Brain microvascular endothelial cell (primary cell): ENCODE data around the gene NOTCH1.

Source experiments
- DNase-seq: peaks from one replicate; pipeline ENCODE4 v3.0.0-alpha.2; 2020
- H3K27ac ChIP-seq: fragments of 250-450 bp; sonication (Bioruptor Pico); 2 replicates; pipeline ENCODE4 v1.5.1; 2020; ENCODE audit warnings: mild to moderate bottlenecking, moderate library complexity
- H3K27me3 ChIP-seq: fragments of 250-450 bp; sonication (Bioruptor Pico); replicated peaks from 2 replicates; pipeline ENCODE4 v1.5.1; 2020; ENCODE audit warnings: mild to moderate bottlenecking
- H3K36me3 ChIP-seq: fragments of 250-450 bp; sonication (Bioruptor Pico); replicated peaks from 2 replicates; pipeline ENCODE4 v1.5.1; 2020; ENCODE audit warnings: mild to moderate bottlenecking
- H3K4me3 ChIP-seq: 2 replicates; pipeline ENCODE4 v1.5.1; 2011; ENCODE audit warnings: low read depth, mild to moderate bottlenecking, control low read depth, low read length, moderate library complexity
- in situ Hi-C: cut with HindIII; loops from 2 replicates; pipeline ENCODE4 v1.10.0; 2017; ENCODE audit warnings: low sequenced_read_pairs, low pct_ligation_motif_present
- TF ChIP-seq, protein P1 (sequence below): IDR thresholded peaks from 2 replicates; pipeline ENCODE4 v1.5.1; 2011; ENCODE audit warnings: low read depth, mild to moderate bottlenecking, moderate library complexity, low read length, control low read depth, inconsistent platforms; ENCODE audit errors: missing control alignments

NOTCH1 gene

DNA sequence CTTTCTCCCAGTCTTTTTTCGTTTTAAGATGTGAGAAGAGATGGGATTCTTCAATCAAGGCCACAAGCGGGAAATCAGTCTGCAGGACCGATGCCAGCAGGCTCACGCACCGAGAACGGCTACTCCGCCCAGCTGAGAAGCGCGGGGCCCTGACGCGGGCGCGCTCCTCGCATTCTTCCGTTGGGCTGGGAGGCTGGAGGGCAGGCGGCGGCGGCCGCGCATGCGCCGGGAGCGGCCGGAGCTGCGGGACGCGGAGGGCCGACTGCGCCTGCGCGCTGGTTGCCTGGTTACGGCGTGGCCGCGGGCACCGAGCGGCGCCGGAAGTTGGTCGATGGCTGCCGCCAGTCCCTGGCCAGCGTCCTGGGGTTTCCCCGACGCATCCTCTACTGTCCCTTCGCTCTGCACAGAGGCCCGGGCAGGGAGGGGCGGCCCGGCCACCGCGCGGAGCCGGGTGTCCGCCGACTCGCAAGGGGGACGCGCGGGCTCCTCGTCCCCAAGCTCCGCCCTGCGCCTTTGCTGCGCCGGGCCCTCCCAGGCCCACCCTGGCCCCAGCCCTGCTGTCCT lies 62.2 kb downstream of the NOTCH1 start:
- H3K27ac ChIP-seq: peak overlapping the region; percentile 85

DNA sequence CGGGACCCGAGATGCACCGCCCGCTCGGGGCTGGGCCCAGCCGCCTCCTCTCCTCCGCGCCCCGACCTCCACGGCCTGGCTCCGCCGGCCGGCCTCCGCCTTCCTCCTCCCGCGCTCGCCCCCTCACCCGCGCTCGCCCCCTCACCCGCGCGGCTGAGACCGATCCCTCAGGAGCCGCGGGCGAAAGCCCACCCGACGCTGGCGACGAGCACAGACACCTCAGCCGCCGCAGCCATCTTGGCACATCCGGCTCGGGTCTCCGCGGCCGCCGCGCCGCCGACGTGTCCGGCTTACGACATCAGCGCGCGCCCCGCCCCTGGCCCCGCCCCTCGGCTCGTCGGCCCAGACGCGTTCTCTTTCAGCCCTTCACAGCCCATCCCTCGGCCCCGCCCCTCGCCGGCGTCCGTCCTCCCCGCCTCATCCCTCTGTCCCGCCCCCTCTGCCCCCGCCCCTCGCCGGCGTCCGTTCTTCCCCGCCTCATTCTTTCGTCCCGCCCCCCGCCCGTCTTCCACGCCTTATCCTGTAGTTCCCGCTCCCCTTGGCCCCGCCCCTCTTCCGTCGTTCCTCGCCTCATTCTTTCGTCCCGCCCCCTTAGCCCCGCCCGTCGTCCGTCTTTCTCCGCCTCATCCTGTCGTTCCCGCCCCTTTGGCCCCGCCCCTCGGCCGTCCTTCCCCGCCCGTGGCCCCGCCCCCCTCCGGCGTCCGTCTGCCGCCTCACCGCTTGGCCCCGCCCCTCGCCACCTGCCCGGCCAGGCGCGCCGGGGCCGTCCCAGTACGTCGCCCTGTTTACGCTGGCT lies 62.9 kb downstream of the NOTCH1 start, which contains the start of gene SEC16A:
Gene SEC16A (minus strand): TSS at position 248 of the 796 bp plus-strand sequence. CDS start 5,425 bp downstream, outside the sequence.
- Histone ChIP-seq H3K4me3 (peak within 1 kb of the TSS; percentile 86), H3K36me3 (peaks cover 4% of the 10 kb centered on the region), H3K27ac (peak within 1 kb of the TSS; percentile 99), H3K27me3 (no peaks in the 10 kb centered on the region)
- DNase-seq: peak; percentile 97
- TF ChIP-seq, protein P1, sequence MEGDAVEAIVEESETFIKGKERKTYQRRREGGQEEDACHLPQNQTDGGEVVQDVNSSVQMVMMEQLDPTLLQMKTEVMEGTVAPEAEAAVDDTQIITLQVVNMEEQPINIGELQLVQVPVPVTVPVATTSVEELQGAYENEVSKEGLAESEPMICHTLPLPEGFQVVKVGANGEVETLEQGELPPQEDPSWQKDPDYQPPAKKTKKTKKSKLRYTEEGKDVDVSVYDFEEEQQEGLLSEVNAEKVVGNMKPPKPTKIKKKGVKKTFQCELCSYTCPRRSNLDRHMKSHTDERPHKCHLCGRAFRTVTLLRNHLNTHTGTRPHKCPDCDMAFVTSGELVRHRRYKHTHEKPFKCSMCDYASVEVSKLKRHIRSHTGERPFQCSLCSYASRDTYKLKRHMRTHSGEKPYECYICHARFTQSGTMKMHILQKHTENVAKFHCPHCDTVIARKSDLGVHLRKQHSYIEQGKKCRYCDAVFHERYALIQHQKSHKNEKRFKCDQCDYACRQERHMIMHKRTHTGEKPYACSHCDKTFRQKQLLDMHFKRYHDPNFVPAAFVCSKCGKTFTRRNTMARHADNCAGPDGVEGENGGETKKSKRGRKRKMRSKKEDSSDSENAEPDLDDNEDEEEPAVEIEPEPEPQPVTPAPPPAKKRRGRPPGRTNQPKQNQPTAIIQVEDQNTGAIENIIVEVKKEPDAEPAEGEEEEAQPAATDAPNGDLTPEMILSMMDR: no peak
- in situ Hi-C loops: loop anchor here (10.0 kb wide), 1 partner anchor 62 kb away; the partner anchor contains the start of gene NOTCH1

More for the DNA sequence above, 62.2 kb downstream of the NOTCH1 start:
- Histone ChIP-seq H3K27me3 (no peaks in the 10 kb centered on the region), H3K4me3 (peak overlapping the region; percentile 59), H3K36me3 (peaks cover 4% of the 10 kb centered on the region)
- in situ Hi-C loops: loop anchor here (10.0 kb wide), 1 partner anchor 61 kb away; the partner anchor contains the start of gene NOTCH1
- TF ChIP-seq, protein P1: no peak
- peak; percentile 64 for DNase-seq

DNA sequence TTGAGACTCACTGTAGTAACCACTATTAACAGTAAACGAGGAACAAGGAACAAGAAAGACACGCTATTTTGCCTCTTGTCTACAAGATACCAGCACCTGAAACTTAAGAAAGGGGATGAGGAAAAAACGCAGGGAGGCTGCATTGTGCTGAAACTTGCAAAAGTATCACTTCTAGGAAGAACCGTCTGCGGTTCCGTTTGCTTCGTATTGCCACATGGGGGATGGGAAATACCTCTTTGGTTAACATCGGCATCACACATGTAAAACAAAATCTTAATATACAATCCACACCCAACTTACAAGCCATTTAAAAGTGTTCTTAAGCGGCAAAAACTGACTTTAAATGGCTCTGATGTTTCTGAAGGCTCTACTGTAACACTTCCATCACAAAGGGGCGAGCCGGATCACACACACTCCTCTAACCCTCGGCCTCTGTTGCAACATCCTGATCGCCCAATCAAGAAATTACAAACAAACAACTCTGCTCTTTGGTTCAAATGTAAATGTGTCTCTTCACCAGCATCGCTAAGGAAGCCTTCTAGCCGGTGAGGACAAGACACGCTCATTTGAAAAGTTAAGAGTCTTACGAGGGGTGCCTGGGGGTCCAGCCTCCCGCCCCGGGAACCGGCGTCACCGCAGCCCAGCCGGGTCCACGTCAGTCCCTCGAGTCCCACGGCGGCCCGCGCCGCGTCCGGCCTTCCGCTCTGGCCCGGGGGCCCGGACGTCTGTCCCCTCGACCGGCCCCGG lies 63.6 kb downstream of the NOTCH1 start:
- in situ Hi-C loops: loop anchor here (10.0 kb wide), 1 partner anchor 63 kb away; the partner anchor contains the start of gene NOTCH1
- no peaks in the 10 kb centered on the region for H3K27me3 ChIP-seq

DNA sequence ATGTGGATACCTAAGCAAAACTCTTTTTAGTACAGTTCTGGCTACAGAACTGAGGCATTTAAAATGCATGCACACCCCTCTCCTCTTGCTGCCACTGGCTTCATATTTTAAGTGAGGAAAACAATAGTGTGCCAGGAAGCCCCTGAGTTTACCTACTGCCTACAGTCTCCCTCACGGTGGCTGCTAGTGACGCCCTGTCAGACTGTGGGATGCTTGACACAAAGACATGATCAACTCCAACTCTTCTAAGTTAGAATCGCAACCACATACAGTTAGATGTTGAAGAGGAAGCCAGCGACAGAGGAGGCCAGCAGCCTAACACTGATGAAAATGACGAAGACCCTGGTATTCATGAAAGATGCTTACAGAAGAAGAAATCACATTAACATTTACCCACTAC lies 64.3 kb downstream of the NOTCH1 start:
- TF ChIP-seq, protein P1: no peak
- in situ Hi-C loops: loop anchor here (10.0 kb wide), 1 partner anchor 63 kb away; the partner anchor contains the start of gene NOTCH1
- H3K27me3 ChIP-seq: no peaks in the 10 kb centered on the region
- peak overlapping the region; percentile 86 for H3K4me3 ChIP-seq
- DNase-seq: no peak
- peaks cover 18% of the 10 kb centered on the region for H3K36me3 ChIP-seq
- peak overlapping the region; percentile 99 for H3K27ac ChIP-seq

More for the DNA sequence above, 63.6 kb downstream of the NOTCH1 start:
- Histone ChIP-seq H3K4me3 (peak overlapping the region; percentile 86), H3K27ac (peak overlapping the region; percentile 99), H3K36me3 (peaks cover 12% of the 10 kb centered on the region)
- TF ChIP-seq, protein P1: no peak
- DNase-seq: peak; percentile 28

DNA sequence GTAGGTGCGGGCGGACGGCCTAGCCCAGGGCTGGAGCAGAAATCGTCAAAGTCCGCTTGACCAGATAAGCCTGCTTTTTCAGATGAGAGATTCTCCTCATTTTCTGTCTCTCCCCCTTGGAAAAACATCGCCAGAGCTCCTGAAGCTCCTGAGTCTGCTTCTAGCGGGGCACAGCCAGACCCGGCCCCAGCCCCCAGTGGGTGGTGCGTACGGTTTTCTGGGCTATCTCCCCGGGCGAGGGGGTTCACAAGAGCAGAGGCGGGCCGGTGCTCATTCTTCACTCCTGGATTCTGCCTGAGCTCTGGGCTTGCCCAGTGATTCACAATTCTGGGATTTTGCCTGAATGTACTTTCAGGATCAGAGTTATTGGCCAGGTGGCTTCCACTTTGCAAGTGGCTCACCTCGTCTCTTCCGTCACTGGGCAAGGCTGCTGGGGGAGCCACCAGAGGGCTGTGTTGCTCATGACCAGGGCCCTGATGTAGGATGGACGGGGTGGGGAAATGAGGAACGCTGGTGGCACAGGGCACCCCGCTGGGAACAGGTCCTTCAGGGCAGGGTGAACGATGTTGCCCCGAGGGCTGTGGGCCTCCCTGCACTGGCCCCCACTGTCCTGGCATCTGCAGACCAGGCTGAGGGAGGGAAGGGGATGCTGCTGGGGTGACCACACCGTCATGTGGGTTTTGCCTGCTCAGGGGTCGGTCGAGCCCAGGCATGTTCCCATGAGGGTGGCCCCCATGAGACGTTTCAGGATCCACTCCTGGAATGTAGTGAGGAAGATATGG lies 69.3 kb downstream of the NOTCH1 start:
- DNase-seq: no peak
- no peak overlapping the region for H3K4me3 ChIP-seq
- TF ChIP-seq, protein P1: no peak
- in situ Hi-C loops: no loop called here
- H3K27ac ChIP-seq: no peak overlapping the region
- peaks cover 62% of the 10 kb centered on the region for H3K36me3 ChIP-seq
- H3K27me3 ChIP-seq: no peaks in the 10 kb centered on the region
